GM12878 (cell line): ENCODE data around the gene PRKX. TPM values are rescaled to one million over a fixed set of nuclear protein-coding genes. Genes with fewer than 3 reads are reported as not detected.
A peak's percentile ranks its signal among the peaks of the same experiment; 100 is the strongest.

Experiments used
- ATAC-seq: fragments of 200-7000 bp; cut with Tn5 transposase; 3 replicates; pipeline ENCODE4 v1.9.1; 2020; ENCODE audit warnings: mild to moderate bottlenecking, moderate library complexity
- BruUV-seq: library from RNA; stranded (reverse); fragments of 400-500 nt; replicated peaks from 2 replicates; lab custom pipeline; 2021; lab: Mats Ljungman, UMichigan
- CTCF ChIA-PET: fragments of 300-600 bp; sonication (Branson Sonifier 250); formaldehyde crosslinking; extraction: SDS; loops from one replicate; lab custom pipeline; 2021; ENCODE audit warnings: inconsistent platforms; lab: Yijun Ruan, JAX
- POLR2A ChIA-PET: fragments of 350-600 bp; formaldehyde crosslinking; extraction: SDS; loops from one replicate; lab custom pipeline; 2021; ENCODE audit warnings: inconsistent platforms; lab: Charles Lee
- RAD21 ChIA-PET: fragments of 300-600 bp; sonication (Branson Sonifier 250); formaldehyde crosslinking; loops from one replicate; lab custom pipeline; 2023; ENCODE audit warnings: antibody characterized with exemption; ENCODE audit not compliant: unreplicated experiment; lab: Charles Lee
- SMC1A ChIA-PET: fragments of 300-600 bp; sonication (Branson Sonifier 250); formaldehyde crosslinking; loops from one replicate; lab custom pipeline; 2023; ENCODE audit not compliant: unreplicated experiment, uncharacterized antibody; lab: Charles Lee
- DNase-seq: peaks from one replicate; pipeline ENCODE4 v3.0.0-alpha.2; 2011; ENCODE audit warnings: low read depth, low spot score
- FAIRE-seq: peaks from 3 replicates; lab custom pipeline; 2011; peaks lifted over from hg19 to GRCh38; lab: Jason Lieb, UNC
- H2AFZ ChIP-seq: 2 replicates; pipeline ENCODE4 v1.6.0; 2011; ENCODE audit warnings: low read depth, low read length, control low read depth; ENCODE audit not compliant: control insufficient read depth
- H3K27ac ChIP-seq: 2 replicates; pipeline ENCODE4 v1.5.1; 2011; ENCODE audit warnings: control low read depth; ENCODE audit not compliant: control insufficient read depth, insufficient read depth
- H3K27me3 ChIP-seq, 2 experiments: replicated peaks in 1 of 2; 2 replicates each; pipeline versions ENCODE4 v1.6.0 to v1.6.1; 2011; ENCODE audit warnings: low read length in 1 of 2; ENCODE audit not compliant: control insufficient read depth in 2 of 2, insufficient read depth in 2 of 2
- H3K36me3 ChIP-seq, 2 experiments: 2 replicates each; pipeline ENCODE4 v1.5.1; 2011; ENCODE audit warnings: low read length in 1 of 2; ENCODE audit not compliant: control insufficient read depth in 2 of 2, insufficient read depth in 2 of 2
- H3K4me1 ChIP-seq: 2 replicates; pipeline ENCODE4 v1.6.1; 2011; ENCODE audit warnings: mild to moderate bottlenecking, low read length, moderate library complexity, mixed read lengths; ENCODE audit not compliant: control insufficient read depth, insufficient read depth
- H3K4me2 ChIP-seq: 2 replicates; pipeline ENCODE4 v1.6.0; 2011; ENCODE audit warnings: control low read depth; ENCODE audit not compliant: control insufficient read depth, insufficient read depth
- H3K4me3 ChIP-seq: fragments of 200-600 bp; sonication (generic); 2 replicates; pipeline ENCODE4 v1.5.1; 2016
- H3K79me2 ChIP-seq: 2 replicates; pipeline ENCODE4 v1.6.0; 2011; ENCODE audit warnings: low read length; ENCODE audit not compliant: control insufficient read depth, insufficient read depth
- H3K9ac ChIP-seq: 2 replicates; pipeline ENCODE4 v1.8.0; 2011; ENCODE audit warnings: low read length, control low read depth, mixed read lengths; ENCODE audit not compliant: control insufficient read depth, insufficient read depth
- H3K9me3 ChIP-seq: replicated peaks from 3 replicates; pipeline ENCODE4 v1.5.1; 2011; ENCODE audit warnings: mild to moderate bottlenecking, low read length; ENCODE audit not compliant: control insufficient read depth, insufficient read depth
- H4K20me1 ChIP-seq: 2 replicates; pipeline ENCODE4 v1.6.0; 2011; ENCODE audit not compliant: control insufficient read depth, insufficient read depth
- BMI1 ChIP-seq: fragments of 450-650 bp; IDR thresholded peaks from 2 replicates; pipeline ENCODE4 v1.6.1; 2016; ENCODE audit warnings: mild to moderate bottlenecking, moderate library complexity, borderline replicate concordance
- GATAD2B ChIP-seq: fragments of 450-650 bp; conservative IDR thresholded peaks from 2 replicates; pipeline ENCODE4 v1.6.1; 2017; ENCODE audit warnings: low read depth, mild to moderate bottlenecking, moderate library complexity
- KLF5 ChIP-seq: fragments of 450-650 bp; IDR thresholded peaks from 2 replicates; pipeline ENCODE4 v1.6.1; 2014; ENCODE audit warnings: mild to moderate bottlenecking; ENCODE audit not compliant: partially characterized antibody
- MEF2A ChIP-seq: IDR thresholded peaks from 2 replicates; pipeline ENCODE4 v1.6.1; 2011; ENCODE audit warnings: low read depth, mild to moderate bottlenecking, low read length, moderate library complexity; ENCODE audit not compliant: insufficient read depth
- MTA3 ChIP-seq: IDR thresholded peaks from 2 replicates; pipeline ENCODE4 v1.6.1; 2012; ENCODE audit warnings: low read length, inconsistent platforms, borderline replicate concordance
- PML ChIP-seq: IDR thresholded peaks from 2 replicates; pipeline ENCODE4 v1.6.1; 2012; ENCODE audit warnings: low read length, inconsistent platforms
- SPI1 ChIP-seq: IDR thresholded peaks from 2 replicates; pipeline ENCODE4 v1.6.1; 2011; ENCODE audit warnings: low read depth, mild to moderate bottlenecking, low read length, moderate library complexity, borderline replicate concordance; ENCODE audit not compliant: insufficient read depth
- ZNF274 ChIP-seq: IDR thresholded peaks from one replicate; pipeline ENCODE4 v1.8.0; 2011; ENCODE audit not compliant: insufficient read length, insufficient read depth
- ZNF384 ChIP-seq: IDR thresholded peaks from 2 replicates; pipeline ENCODE4 v1.6.1; 2012; ENCODE audit warnings: low read depth, mild to moderate bottlenecking, low read length, improper control_type of control experiment, borderline replicate concordance
- WGBS: methylation state at CpG from one replicate; pipeline ENCODE4 v1.1.6; 2016; ENCODE audit warnings: low lambda C conversion rate; ENCODE audit not compliant: insufficient replicate concordance, insufficient coverage; ENCODE audit errors: missing lambda C conversion rate; 5-methylcytosine and 5-hydroxymethylcytosine counted together
- in situ Hi-C: fragments of 300-500 bp; cut with MboI; formaldehyde crosslinking; loops from 9 replicates; pipeline ENCODE4 v1.14.3; 2018; ENCODE audit warnings: mixed read lengths
- intact Hi-C: fragments of 100-400 bp; cut with micrococcal nuclease; formaldehyde crosslinking; loops from one replicate; pipeline ENCODE4 v1.14.2; 2022; ENCODE audit not compliant: unreplicated experiment
- polyA plus RNA-seq, 11 experiments: library from polyadenylated mRNA; depleted of rRNA in 4 of 11; unstranded in 6 of 11; stranded (reverse) in 5 of 11; fragments of >200 nt; fragmentation: Nextera tagmentation in 4 of 11; fragmentation: Illumina TruSeq in 1 of 11; extraction: Ambion mirVana in 4 of 11; extraction: Trizol in 1 of 11; gene quantifications; 1 replicate in 1 of 11; 2 replicates in 10 of 11; pipeline versions ENCODE4 v1.2.1 to v1.2.3, GENCODE V29; 2011 to 2016; ENCODE audit warnings: inconsistent platforms in 2 of 11, missing spikeins in 2 of 11, low read depth in 1 of 11
- total RNA-seq, 4 experiments: library from RNA; depleted of rRNA in 3 of 4; stranded (reverse); fragments of >200 nt in 3 of 4; fragmentation: Illumina TruSeq in 1 of 4; extraction: Trizol in 1 of 4; gene quantifications; 2 replicates each; pipeline versions ENCODE4 v1.2.1 to v1.2.3, GENCODE V29; 2013 to 2021
- TF ChIP-seq, protein P1 (sequence below): fragments of 450-650 bp; conservative IDR thresholded peaks from 2 replicates; pipeline ENCODE4 v1.6.1; 2017; ENCODE audit warnings: mild to moderate bottlenecking, moderate library complexity

Gene PRKX
- total and polyA plus RNA-seq, 10 of the 15 experiments (the other 5 are each of a cell fraction or from before 2014, with no cell fraction given): 3.9 to 45.3 (median 23.9) TPM

DNA sequence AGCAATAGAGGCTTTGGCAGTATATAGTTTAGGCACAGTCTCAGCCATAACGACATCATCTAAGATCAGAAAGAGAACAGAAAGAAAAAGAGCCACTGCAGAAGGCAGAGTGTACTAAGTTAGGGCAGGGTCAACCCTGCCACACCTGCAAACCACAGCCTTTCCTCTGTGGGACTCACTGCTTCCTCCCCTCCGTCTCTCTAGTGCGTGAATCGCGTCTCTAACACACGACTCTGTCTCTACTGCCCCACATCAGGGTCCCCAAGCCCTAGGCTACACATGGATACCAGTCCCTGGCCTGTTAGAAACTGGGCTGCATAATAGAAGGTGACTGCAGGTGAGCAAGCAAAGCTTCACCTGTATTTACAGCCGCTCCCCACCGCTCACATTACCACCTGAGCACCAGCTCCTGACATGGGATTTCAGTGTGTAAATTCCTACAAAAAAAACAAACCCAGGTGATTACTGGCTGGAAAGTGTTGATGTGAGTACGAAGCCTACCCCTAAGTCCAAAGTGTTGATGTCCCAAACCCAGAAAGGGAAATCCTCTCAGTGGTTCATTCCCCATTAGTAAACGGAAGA is 128.9 kb downstream of the PRKX start:
- ATAC-seq: no peak
- in situ Hi-C loops: no loop called here
- SMC1A ChIA-PET: no interaction called here

DNA sequence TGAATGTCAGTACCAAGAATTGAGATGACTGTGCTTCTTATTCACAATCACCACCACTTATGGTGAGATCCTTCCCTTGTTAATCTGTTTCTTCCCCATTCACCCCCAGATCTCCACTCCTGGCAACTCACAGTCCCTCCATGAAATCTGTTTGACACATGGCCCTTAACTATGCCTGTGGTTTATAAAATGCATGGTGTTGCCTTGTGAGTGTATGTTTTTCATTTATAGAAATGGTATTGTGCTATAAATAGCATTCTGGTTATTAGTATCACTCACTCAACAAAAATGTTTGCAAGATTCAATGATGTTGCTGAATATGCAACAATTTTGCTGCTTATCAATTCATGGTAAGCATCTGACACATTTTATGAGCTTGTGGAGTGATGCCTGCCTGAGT is 131.0 kb downstream of the PRKX start:
- POLR2A ChIA-PET: no interaction called here
- no peaks in the 10 kb centered on the region for H3K79me2 ChIP-seq
- CTCF ChIA-PET: no interaction called here
- H2AFZ ChIP-seq: no peak overlapping the region
- ATAC-seq (no peak), FAIRE-seq (no peak), DNase-seq (no peak)
- H3K27ac ChIP-seq: no peak overlapping the region
- no peak overlapping the region for H3K9ac ChIP-seq
- in situ Hi-C loops (no loop called here), intact Hi-C loops (no loop called here)
- SMC1A ChIA-PET: no interaction called here
- no peaks in the 10 kb centered on the region for H3K36me3 ChIP-seq
- TF ChIP-seq MEF2A: 0 out of 2 replicates have a peak, but pooled peaks have one; percentile 18
- TF ChIP-seq BMI1: no peak
- H3K4me2 ChIP-seq: no peak overlapping the region
- no peaks in the 10 kb centered on the region for H3K9me3 ChIP-seq
- RAD21 ChIA-PET: no interaction called here
- H4K20me1 ChIP-seq: no peaks in the 10 kb centered on the region
- no peaks in the 10 kb centered on the region for H3K4me1 ChIP-seq
- no TSS peak for BruUV-seq
- no peaks in the 10 kb centered on the region for H3K27me3 ChIP-seq
- no peak overlapping the region for H3K4me3 ChIP-seq

More for the DNA sequence above, 128.9 kb downstream of the PRKX start:
- H3K4me1 ChIP-seq: no peaks in the 10 kb centered on the region
- no peaks in the 10 kb centered on the region for H3K27me3 ChIP-seq
- no peak overlapping the region for H3K27ac ChIP-seq
- POLR2A ChIA-PET: no interaction called here
- BruUV-seq: no TSS peak
- H3K4me3 ChIP-seq: no peak overlapping the region
- RAD21 ChIA-PET: no interaction called here
- TF ChIP-seq ZNF384 (no peak), PML (no peak), ZNF274 (no peak), KLF5 (no peak), MTA3 (no peak), SPI1 (no peak), GATAD2B (no peak)
- TF ChIP-seq, protein P1, sequence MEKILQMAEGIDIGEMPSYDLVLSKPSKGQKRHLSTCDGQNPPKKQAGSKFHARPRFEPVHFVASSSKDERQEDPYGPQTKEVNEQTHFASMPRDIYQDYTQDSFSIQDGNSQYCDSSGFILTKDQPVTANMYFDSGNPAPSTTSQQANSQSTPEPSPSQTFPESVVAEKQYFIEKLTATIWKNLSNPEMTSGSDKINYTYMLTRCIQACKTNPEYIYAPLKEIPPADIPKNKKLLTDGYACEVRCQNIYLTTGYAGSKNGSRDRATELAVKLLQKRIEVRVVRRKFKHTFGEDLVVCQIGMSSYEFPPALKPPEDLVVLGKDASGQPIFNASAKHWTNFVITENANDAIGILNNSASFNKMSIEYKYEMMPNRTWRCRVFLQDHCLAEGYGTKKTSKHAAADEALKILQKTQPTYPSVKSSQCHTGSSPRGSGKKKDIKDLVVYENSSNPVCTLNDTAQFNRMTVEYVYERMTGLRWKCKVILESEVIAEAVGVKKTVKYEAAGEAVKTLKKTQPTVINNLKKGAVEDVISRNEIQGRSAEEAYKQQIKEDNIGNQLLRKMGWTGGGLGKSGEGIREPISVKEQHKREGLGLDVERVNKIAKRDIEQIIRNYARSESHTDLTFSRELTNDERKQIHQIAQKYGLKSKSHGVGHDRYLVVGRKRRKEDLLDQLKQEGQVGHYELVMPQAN: no peak
- intact Hi-C loops: no loop called here
- H3K36me3 ChIP-seq: no peaks in the 10 kb centered on the region
- DNase-seq: no peak
- H3K79me2 ChIP-seq: no peaks in the 10 kb centered on the region
- no peaks in the 10 kb centered on the region for H3K9me3 ChIP-seq
- no peak overlapping the region for H3K9ac ChIP-seq
- H4K20me1 ChIP-seq: no peaks in the 10 kb centered on the region
- H3K4me2 ChIP-seq: no peak overlapping the region
- H2AFZ ChIP-seq: no peak overlapping the region
- CTCF ChIA-PET: no interaction called here
- no peak for FAIRE-seq
- 24% methylated on average over 10 of the region's 10 CpGs for WGBS
